Measurements from ENCODE around the gene DLGAP5. TPM values are rescaled to one million over a fixed set of nuclear protein-coding genes. Genes with fewer than 3 reads are reported as not detected.
A peak's percentile ranks its signal among the peaks of the same experiment; 100 is the strongest.

Gene DLGAP5
- total RNA-seq, 2 donors from 2014 or later: 0.12 TPM; not detected in 1

- Mint-ChIP-seq H3K4me3 (peak overlapping the region; percentile 80), H3K36me3 (ENCODE audit: low read depth) (no peaks in the 10 kb centered on the region), H3K4me1 (peaks cover 27% of the 10 kb centered on the region), H3K27me3 (no peaks in the 10 kb centered on the region), H3K27ac (peak overlapping the region; percentile 97)
- ATAC-seq (peak; percentile 89), DNase-seq (peak; percentile 30 to 56 (median 35))
- H3K9me3 ChIP-seq (ENCODE audit: control insufficient read depth, low read length, poor library complexity, severe bottlenecking): no peaks in the 10 kb centered on the region
These were observed 83.4 kb downstream of the DLGAP5 start for GRCh38 chr14:55107766-55108554.

- H3K4me3 Mint-ChIP-seq: peak overlapping the region; percentile 28
- ATAC-seq (no peak), DNase-seq (no peak)
- peaks cover 41% of the 10 kb centered on the region for H3K4me1 Mint-ChIP-seq
- H3K27ac Mint-ChIP-seq: peak overlapping the region; percentile 97
- H3K36me3 Mint-ChIP-seq (ENCODE audit: low read depth): no peaks in the 10 kb centered on the region
- no peaks in the 10 kb centered on the region for H3K9me3 ChIP-seq (ENCODE audit: control insufficient read depth, low read length, poor library complexity, severe bottlenecking)
- H3K27me3 Mint-ChIP-seq: no peaks in the 10 kb centered on the region
These were observed 85.4 kb downstream of the DLGAP5 start for GRCh38 chr14:55105991-55106390.

GRCh38 chr14:55103971-55104954 is 87.1 kb downstream of the DLGAP5 start:
- no peak for ATAC-seq

GRCh38 chr14:55103005-55103640 is 88.3 kb downstream of the DLGAP5 start:
- ATAC-seq: peak; percentile 71
- peak overlapping the region; percentile 99 for H3K27ac Mint-ChIP-seq
- no peaks in the 10 kb centered on the region for H3K27me3 Mint-ChIP-seq
- peak overlapping the region; percentile 71 for H3K4me3 Mint-ChIP-seq
- DNase-seq: peak; percentile 29 to 52 (median 29)
- H3K36me3 Mint-ChIP-seq (ENCODE audit: low read depth): no peaks in the 10 kb centered on the region
- H3K4me1 Mint-ChIP-seq: peaks cover 43% of the 10 kb centered on the region
- H3K9me3 ChIP-seq (ENCODE audit: control insufficient read depth, low read length, poor library complexity, severe bottlenecking): no peaks in the 10 kb centered on the region

More at GRCh38 chr14:55103971-55104954, 87.1 kb downstream of the DLGAP5 start:
- Mint-ChIP-seq H3K4me3 (no peak overlapping the region), H3K27ac (peak overlapping the region; percentile 99), H3K36me3 (ENCODE audit: low read depth) (no peaks in the 10 kb centered on the region), H3K27me3 (no peaks in the 10 kb centered on the region), H3K4me1 (peaks cover 44% of the 10 kb centered on the region)
- H3K9me3 ChIP-seq (ENCODE audit: control insufficient read depth, low read length, poor library complexity, severe bottlenecking): no peaks in the 10 kb centered on the region
- no peak for DNase-seq

- ATAC-seq (peak; percentile 75), DNase-seq (no peak)
- Mint-ChIP-seq H3K27me3 (no peaks in the 10 kb centered on the region), H3K36me3 (ENCODE audit: low read depth) (no peaks in the 10 kb centered on the region), H3K27ac (peak overlapping the region; percentile 99), H3K4me1 (peaks cover 43% of the 10 kb centered on the region), H3K4me3 (peak overlapping the region; percentile 52)
- H3K9me3 ChIP-seq (ENCODE audit: control insufficient read depth, low read length, poor library complexity, severe bottlenecking): no peaks in the 10 kb centered on the region
These were observed 89.2 kb downstream of the DLGAP5 start for GRCh38 chr14:55102141-55102621.

GRCh38 chr14:55101698-55102097 is 89.7 kb downstream of the DLGAP5 start:
- ATAC-seq (no peak), DNase-seq (no peak)
- Mint-ChIP-seq H3K27ac (peak overlapping the region; percentile 99), H3K4me3 (no peak overlapping the region), H3K36me3 (ENCODE audit: low read depth) (no peaks in the 10 kb centered on the region), H3K4me1 (peaks cover 43% of the 10 kb centered on the region), H3K27me3 (no peaks in the 10 kb centered on the region)
- H3K9me3 ChIP-seq (ENCODE audit: control insufficient read depth, low read length, poor library complexity, severe bottlenecking): no peaks in the 10 kb centered on the region

GRCh38 chr14:55099756-55100155 is 91.6 kb downstream of the DLGAP5 start:
- H3K27ac Mint-ChIP-seq: no peak overlapping the region
- no peaks in the 10 kb centered on the region for H3K9me3 ChIP-seq (ENCODE audit: control insufficient read depth, low read length, poor library complexity, severe bottlenecking)
- no peaks in the 10 kb centered on the region for H3K36me3 Mint-ChIP-seq (ENCODE audit: low read depth)
- peaks cover 38% of the 10 kb centered on the region for H3K4me1 Mint-ChIP-seq
- DNase-seq (no peak), ATAC-seq (no peak)
- no peaks in the 10 kb centered on the region for H3K27me3 Mint-ChIP-seq
- H3K4me3 Mint-ChIP-seq: no peak overlapping the region

- Mint-ChIP-seq H3K27ac (peak overlapping the region; percentile 80), H3K4me3 (no peak overlapping the region), H3K27me3 (no peaks in the 10 kb centered on the region), H3K4me1 (peaks cover 34% of the 10 kb centered on the region), H3K36me3 (ENCODE audit: low read depth) (no peaks in the 10 kb centered on the region)
- H3K9me3 ChIP-seq (ENCODE audit: control insufficient read depth, low read length, poor library complexity, severe bottlenecking): no peaks in the 10 kb centered on the region
- no peak for ATAC-seq
- DNase-seq: no peak
These were observed 92.9 kb downstream of the DLGAP5 start for GRCh38 chr14:55098561-55098898.

Other genes starting within 250 kb of the DLGAP5 start
- gene WDHD1, start 164.5 kb downstream of the DLGAP5 start, total RNA-seq: 1 to 10 TPM; 2.7 to 2.8 TPM
- gene SOCS4, start 164.3 kb downstream of the DLGAP5 start, total RNA-seq: 10 to 100 TPM; 26.5 to 27.3 TPM
- 100 to 1,000 TPM; 154 to 176 TPM for gene MAPK1IP1L, start 139.9 kb downstream of the DLGAP5 start, total RNA-seq
- gene LGALS3, start 62.3 kb downstream of the DLGAP5 start, total RNA-seq: 10 to 100 TPM; 38.7 to 49.8 TPM
- gene FBXO34, start 79.8 kb upstream of the DLGAP5 start, total RNA-seq: 10 to 100 TPM; 20.5 to 27.8 TPM
- gene ATG14, start 220.2 kb upstream of the DLGAP5 start, total RNA-seq: 10 to 100 TPM; 16.3 to 21.7 TPM
- not detected for gene TBPL2, start 249.0 kb upstream of the DLGAP5 start, total RNA-seq

All from T-helper 17 cell (primary cell).